Measurements from ENCODE around the gene CRELD1.
A peak's percentile ranks its signal among the peaks of the same experiment; 100 is the strongest.
"Not testable (repeated sequence)": the region's sequence is repeated elsewhere in the genome, so short reads cannot be mapped to it uniquely, and the experiment has no call there.

The CRELD1 gene

GRCh38 chr3:9899289-9899791, 34.3 kb upstream of the CRELD1 start:
- Mint-ChIP-seq H3K36me3 (ENCODE audit: low read depth) (peaks cover 10% of the 10 kb centered on the region), H3K27ac (no peak overlapping the region), H3K4me3 (no peak overlapping the region), H3K9me3 (no peaks in the 10 kb centered on the region), H3K4me1 (ENCODE audit: low read depth) (peaks cover 38% of the 10 kb centered on the region), H3K27me3 (ENCODE audit: low read depth) (no peaks in the 10 kb centered on the region)

GRCh38 chr3:9900965-9901415, 32.6 kb upstream of the CRELD1 start:
- H3K27ac Mint-ChIP-seq; H3K36me3 Mint-ChIP-seq (ENCODE audit: low read depth); H3K9me3 Mint-ChIP-seq; H3K4me3 Mint-ChIP-seq; H3K27me3 Mint-ChIP-seq (ENCODE audit: low read depth): not testable (repeated sequence)
- peaks cover 31% of the 10 kb centered on the region for H3K4me1 Mint-ChIP-seq (ENCODE audit: low read depth)

GRCh38 chr3:9901967-9902366, 31.7 kb upstream of the CRELD1 start:
- no peaks in the 10 kb centered on the region for H3K27me3 Mint-ChIP-seq (ENCODE audit: low read depth)
- no peaks in the 10 kb centered on the region for H3K36me3 Mint-ChIP-seq (ENCODE audit: low read depth)
- H3K27ac Mint-ChIP-seq: peak overlapping the region; percentile 75
- no peaks in the 10 kb centered on the region for H3K9me3 Mint-ChIP-seq
- H3K4me1 Mint-ChIP-seq (ENCODE audit: low read depth): peaks cover 31% of the 10 kb centered on the region
- peak overlapping the region; percentile 40 for H3K4me3 Mint-ChIP-seq

GRCh38 chr3:9902372-9903237, 31.0 kb upstream of the CRELD1 start, which contains the start of gene IL17RE:
IL17RE (plus strand) TSS chr3:9902848; CDS start chr3:9902933, 85 bp downstream.
- Mint-ChIP-seq H3K4me1 (ENCODE audit: low read depth) (peaks cover 31% of the 10 kb centered on the region), H3K27ac (peak within 1 kb of the TSS; percentile 75), H3K27me3 (ENCODE audit: low read depth) (no peaks in the 10 kb centered on the region), H3K4me3 (peak within 1 kb of the TSS; percentile 40), H3K9me3 (no peaks in the 10 kb centered on the region), H3K36me3 (ENCODE audit: low read depth) (no peaks in the 10 kb centered on the region)

- Mint-ChIP-seq H3K27ac (no peak overlapping the region), H3K36me3 (ENCODE audit: low read depth) (no peaks in the 10 kb centered on the region), H3K4me3 (peak overlapping the region; percentile 36), H3K9me3 (no peaks in the 10 kb centered on the region), H3K4me1 (ENCODE audit: low read depth) (peaks cover 29% of the 10 kb centered on the region), H3K27me3 (ENCODE audit: low read depth) (no peaks in the 10 kb centered on the region)
These were observed 30.4 kb upstream of the CRELD1 start for GRCh38 chr3:9903238-9903624.

- Mint-ChIP-seq H3K4me3 (no peak overlapping the region), H3K4me1 (ENCODE audit: low read depth) (peaks cover 24% of the 10 kb centered on the region), H3K36me3 (ENCODE audit: low read depth) (no peaks in the 10 kb centered on the region), H3K9me3 (no peaks in the 10 kb centered on the region), H3K27me3 (ENCODE audit: low read depth) (no peaks in the 10 kb centered on the region), H3K27ac (no peak overlapping the region)
These were observed 29.7 kb upstream of the CRELD1 start for GRCh38 chr3:9903904-9904303.

- no peaks in the 10 kb centered on the region for H3K9me3 Mint-ChIP-seq
- H3K27me3 Mint-ChIP-seq (ENCODE audit: low read depth): no peaks in the 10 kb centered on the region
- no peaks in the 10 kb centered on the region for H3K36me3 Mint-ChIP-seq (ENCODE audit: low read depth)
- no peak overlapping the region for H3K4me3 Mint-ChIP-seq
- H3K27ac Mint-ChIP-seq: no peak overlapping the region
- H3K4me1 Mint-ChIP-seq (ENCODE audit: low read depth): peaks cover 23% of the 10 kb centered on the region
These were observed 27.2 kb upstream of the CRELD1 start for GRCh38 chr3:9906480-9906879.

- H3K9me3 Mint-ChIP-seq: no peaks in the 10 kb centered on the region
- no peak overlapping the region for H3K27ac Mint-ChIP-seq
- no peaks in the 10 kb centered on the region for H3K36me3 Mint-ChIP-seq (ENCODE audit: low read depth)
- H3K27me3 Mint-ChIP-seq (ENCODE audit: low read depth): peaks cover 3% of the 10 kb centered on the region
- H3K4me3 Mint-ChIP-seq: no peak overlapping the region
- peaks cover 11% of the 10 kb centered on the region for H3K4me1 Mint-ChIP-seq (ENCODE audit: low read depth)
These were observed 25.3 kb upstream of the CRELD1 start for GRCh38 chr3:9908286-9908685.

- H3K4me3 Mint-ChIP-seq: no peak overlapping the region
- H3K9me3 Mint-ChIP-seq: no peaks in the 10 kb centered on the region
- H3K4me1 Mint-ChIP-seq (ENCODE audit: low read depth): peaks cover 5% of the 10 kb centered on the region
- peaks cover 3% of the 10 kb centered on the region for H3K27me3 Mint-ChIP-seq (ENCODE audit: low read depth)
- no peak overlapping the region for H3K27ac Mint-ChIP-seq
- no peaks in the 10 kb centered on the region for H3K36me3 Mint-ChIP-seq (ENCODE audit: low read depth)
These were observed 24.2 kb upstream of the CRELD1 start for GRCh38 chr3:9909221-9910013.

GRCh38 chr3:9911863-9912262, 21.8 kb upstream of the CRELD1 start:
- H3K4me3 Mint-ChIP-seq: no peak overlapping the region
- no peaks in the 10 kb centered on the region for H3K9me3 Mint-ChIP-seq
- no peak overlapping the region for H3K27ac Mint-ChIP-seq
- peaks cover 11% of the 10 kb centered on the region for H3K4me1 Mint-ChIP-seq (ENCODE audit: low read depth)
- H3K36me3 Mint-ChIP-seq (ENCODE audit: low read depth): no peaks in the 10 kb centered on the region
- peaks cover 3% of the 10 kb centered on the region for H3K27me3 Mint-ChIP-seq (ENCODE audit: low read depth)

GRCh38 chr3:9912294-9912935, 21.2 kb upstream of the CRELD1 start:
- Mint-ChIP-seq H3K27ac (no peak overlapping the region), H3K27me3 (ENCODE audit: low read depth) (peaks cover 3% of the 10 kb centered on the region), H3K36me3 (ENCODE audit: low read depth) (no peaks in the 10 kb centered on the region), H3K4me3 (no peak overlapping the region), H3K4me1 (ENCODE audit: low read depth) (peaks cover 11% of the 10 kb centered on the region), H3K9me3 (no peaks in the 10 kb centered on the region)

- Mint-ChIP-seq H3K36me3 (ENCODE audit: low read depth) (no peaks in the 10 kb centered on the region), H3K4me1 (ENCODE audit: low read depth) (peaks cover 11% of the 10 kb centered on the region), H3K4me3 (no peak overlapping the region), H3K27me3 (ENCODE audit: low read depth) (peaks cover 3% of the 10 kb centered on the region), H3K27ac (no peak overlapping the region), H3K9me3 (no peaks in the 10 kb centered on the region)
These were observed 20.0 kb upstream of the CRELD1 start for GRCh38 chr3:9913601-9914000.

GRCh38 chr3:9914011-9914410, 19.6 kb upstream of the CRELD1 start:
- Mint-ChIP-seq H3K4me3 (no peak overlapping the region), H3K27ac (no peak overlapping the region), H3K36me3 (ENCODE audit: low read depth) (no peaks in the 10 kb centered on the region), H3K27me3 (ENCODE audit: low read depth) (peaks cover 3% of the 10 kb centered on the region), H3K9me3 (no peaks in the 10 kb centered on the region), H3K4me1 (ENCODE audit: low read depth) (peaks cover 11% of the 10 kb centered on the region)

GRCh38 chr3:9914559-9915253, 18.9 kb upstream of the CRELD1 start:
- no peaks in the 10 kb centered on the region for H3K9me3 Mint-ChIP-seq
- H3K4me3 Mint-ChIP-seq: peak overlapping the region; percentile 34
- H3K27me3 Mint-ChIP-seq (ENCODE audit: low read depth): peaks cover 3% of the 10 kb centered on the region
- H3K4me1 Mint-ChIP-seq (ENCODE audit: low read depth): peaks cover 9% of the 10 kb centered on the region
- no peaks in the 10 kb centered on the region for H3K36me3 Mint-ChIP-seq (ENCODE audit: low read depth)
- no peak overlapping the region for H3K27ac Mint-ChIP-seq

All from T-helper 1 cell treated with Interleukin-12 subunit alpha and Interleukin-12 subunit beta and Interleukin-4 antibody, amounts not matched to agents 30 μg/mL and 1 μg/mL, for 36 hours (primary cell).